Hepatocyte (in vitro differentiated cells): ENCODE measurements around the gene ADGRD1. TPM values are rescaled to one million over a fixed set of nuclear protein-coding genes. Genes with fewer than 3 reads are reported as not detected.

ENCODE experiments used
- DNase-seq: peaks from one replicate; pipeline ENCODE4 v3.0.0-alpha.2; 2016; ENCODE audit warnings: low spot score
- H2AFZ ChIP-seq: fragments of 200-600 bp; sonication (generic); 2 replicates; pipeline ENCODE4 v1.6.0; 2016; ENCODE audit warnings: antibody characterized with exemption, mild to moderate bottlenecking
- H3K27ac ChIP-seq: fragments of 200-600 bp; sonication (generic); 2 replicates; pipeline ENCODE4 v1.5.1; 2016; ENCODE audit warnings: mild to moderate bottlenecking
- H3K27me3 ChIP-seq: fragments of 200-600 bp; sonication (generic); 2 replicates; pipeline ENCODE4 v1.6.1; 2016
- H3K36me3 ChIP-seq: fragments of 200-600 bp; sonication (generic); replicated peaks from 2 replicates; pipeline ENCODE4 v1.5.1; 2016; ENCODE audit warnings: low read depth; ENCODE audit not compliant: insufficient read depth
- H3K4me1 ChIP-seq: fragments of 200-600 bp; sonication (generic); 2 replicates; pipeline ENCODE4 v1.5.1; 2016; ENCODE audit warnings: mild to moderate bottlenecking, moderate library complexity; ENCODE audit not compliant: insufficient read depth
- H3K4me2 ChIP-seq: fragments of 200-600 bp; sonication (generic); 2 replicates; pipeline ENCODE4 v1.6.0; 2016
- H3K4me3 ChIP-seq: fragments of 200-600 bp; sonication (generic); 2 replicates; pipeline ENCODE4 v1.5.1; 2016; ENCODE audit warnings: mild to moderate bottlenecking
- H3K79me2 ChIP-seq: fragments of 200-600 bp; sonication (generic); 2 replicates; pipeline ENCODE4 v1.6.0; 2017; ENCODE audit warnings: mild to moderate bottlenecking
- H3K9me2 ChIP-seq: fragments of 200-600 bp; sonication (generic); replicated peaks from 2 replicates; pipeline ENCODE4 v1.6.0; 2017; ENCODE audit warnings: mild to moderate bottlenecking; ENCODE audit not compliant: insufficient read depth
- H3K9me3 ChIP-seq: fragments of 200-600 bp; sonication (generic); 2 replicates; pipeline ENCODE4 v1.5.1; 2016; ENCODE audit warnings: low read depth, mild to moderate bottlenecking
- H4K20me1 ChIP-seq: fragments of 200-600 bp; sonication (generic); 2 replicates; pipeline ENCODE4 v1.6.0; 2016; ENCODE audit warnings: mild to moderate bottlenecking; ENCODE audit not compliant: insufficient read depth, poor library complexity, severe bottlenecking
- EZH2 ChIP-seq: fragments of 200-600 bp; sonication (generic); IDR thresholded peaks from 2 replicates; pipeline ENCODE4 v1.6.1; 2016; ENCODE audit warnings: antibody characterized with exemption, mild to moderate bottlenecking, borderline replicate concordance
- EZH2phosphoT487 ChIP-seq: fragments of 200-600 bp; sonication (generic); IDR thresholded peaks from one replicate; pipeline ENCODE4 v1.6.1; 2018; ENCODE audit warnings: antibody characterized with exemption, mild to moderate bottlenecking, low read depth, moderate library complexity; ENCODE audit not compliant: unreplicated experiment, severe bottlenecking
- WGBS: methylation state at CpG from one replicate; pipeline ENCODE4 v1.1.6; 2016; ENCODE audit warnings: low lambda C conversion rate; ENCODE audit errors: missing lambda C conversion rate; 5-methylcytosine and 5-hydroxymethylcytosine counted together
- polyA plus RNA-seq: library from polyadenylated mRNA; unstranded; fragments of >200 nt; fragmentation: Nextera tagmentation; extraction: Ambion mirVana; gene quantifications from 2 replicates; pipeline ENCODE4 v1.2.1, GENCODE V29; 2016
- total RNA-seq: library from RNA; depleted of rRNA; stranded (reverse); fragments of >200 nt; gene quantifications from 2 replicates; pipeline ENCODE4 v1.2.3, GENCODE V29; 2014
- TF ChIP-seq, protein P1 (sequence below): fragments of 200-600 bp; sonication (generic); IDR thresholded peaks from 2 replicates; pipeline ENCODE4 v1.5.1; 2016; ENCODE audit warnings: antibody characterized with exemption, mild to moderate bottlenecking; ENCODE audit not compliant: poor library complexity

ADGRD1 gene
- total and polyA plus RNA-seq, 2 experiments from 2014 or later = 18.1 to 18.5 TPM

DNA sequence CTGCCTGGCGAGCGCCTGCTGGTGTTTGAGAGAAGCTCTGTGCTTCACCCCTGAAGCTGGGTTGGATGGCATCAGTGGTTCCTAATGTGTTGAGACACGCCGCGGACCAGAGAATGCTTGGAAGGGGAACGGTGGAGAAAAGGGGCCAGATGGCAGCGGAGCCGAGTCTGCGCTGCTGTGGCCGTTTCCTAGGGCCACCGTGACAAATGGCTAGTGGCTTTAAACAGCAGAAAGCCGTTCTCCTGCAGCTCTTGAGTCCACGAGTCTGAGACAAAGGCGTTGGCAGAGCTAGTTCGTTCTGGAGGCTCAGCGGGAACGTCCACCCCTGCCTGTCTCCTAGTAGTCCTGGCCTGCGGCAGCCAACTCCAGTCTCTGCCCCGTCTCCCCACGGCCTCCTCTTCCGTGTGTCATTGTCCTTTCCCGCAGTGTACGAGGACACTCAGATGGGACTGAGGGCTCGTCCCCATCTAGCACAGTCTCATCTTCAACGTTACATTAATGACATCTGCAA lies 103.6 kb downstream of the ADGRD1 start:
- Histone ChIP-seq H3K36me3 (no peaks in the 10 kb centered on the region), H3K9me2 (no peaks in the 10 kb centered on the region), H3K27me3 (no peaks in the 10 kb centered on the region), H3K4me1 (no peaks in the 10 kb centered on the region), H3K4me2 (no peak overlapping the region), H4K20me1 (no peaks in the 10 kb centered on the region), H2AFZ (no peak overlapping the region), H3K27ac (no peak overlapping the region), H3K4me3 (no peak overlapping the region), H3K79me2 (no peaks in the 10 kb centered on the region), H3K9me3 (no peaks in the 10 kb centered on the region)
- WGBS = 91% methylated on average over 25 of the region's 25 CpGs
- TF ChIP-seq, protein P1, sequence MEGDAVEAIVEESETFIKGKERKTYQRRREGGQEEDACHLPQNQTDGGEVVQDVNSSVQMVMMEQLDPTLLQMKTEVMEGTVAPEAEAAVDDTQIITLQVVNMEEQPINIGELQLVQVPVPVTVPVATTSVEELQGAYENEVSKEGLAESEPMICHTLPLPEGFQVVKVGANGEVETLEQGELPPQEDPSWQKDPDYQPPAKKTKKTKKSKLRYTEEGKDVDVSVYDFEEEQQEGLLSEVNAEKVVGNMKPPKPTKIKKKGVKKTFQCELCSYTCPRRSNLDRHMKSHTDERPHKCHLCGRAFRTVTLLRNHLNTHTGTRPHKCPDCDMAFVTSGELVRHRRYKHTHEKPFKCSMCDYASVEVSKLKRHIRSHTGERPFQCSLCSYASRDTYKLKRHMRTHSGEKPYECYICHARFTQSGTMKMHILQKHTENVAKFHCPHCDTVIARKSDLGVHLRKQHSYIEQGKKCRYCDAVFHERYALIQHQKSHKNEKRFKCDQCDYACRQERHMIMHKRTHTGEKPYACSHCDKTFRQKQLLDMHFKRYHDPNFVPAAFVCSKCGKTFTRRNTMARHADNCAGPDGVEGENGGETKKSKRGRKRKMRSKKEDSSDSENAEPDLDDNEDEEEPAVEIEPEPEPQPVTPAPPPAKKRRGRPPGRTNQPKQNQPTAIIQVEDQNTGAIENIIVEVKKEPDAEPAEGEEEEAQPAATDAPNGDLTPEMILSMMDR = no peak
- TF ChIP-seq EZH2phosphoT487 = no peak
- no peak for TF ChIP-seq EZH2
- no peak for DNase-seq

GRCh38 chr12:131057722-131058515 lies 104.2 kb downstream of the ADGRD1 start:
- Histone ChIP-seq H4K20me1 (no peaks in the 10 kb centered on the region), H3K9me3 (no peaks in the 10 kb centered on the region), H3K79me2 (no peaks in the 10 kb centered on the region), H3K4me2 (no peak overlapping the region), H2AFZ (no peak overlapping the region), H3K4me3 (no peak overlapping the region), H3K36me3 (no peaks in the 10 kb centered on the region), H3K27me3 (no peaks in the 10 kb centered on the region), H3K9me2 (no peaks in the 10 kb centered on the region), H3K4me1 (no peaks in the 10 kb centered on the region), H3K27ac (no peak overlapping the region)
- WGBS = 92% methylated on average over 11 of the region's 11 CpGs
- no peak for DNase-seq
- TF ChIP-seq EZH2 (no peak), EZH2phosphoT487 (no peak)
- TF ChIP-seq, protein P1 = no peak

DNA sequence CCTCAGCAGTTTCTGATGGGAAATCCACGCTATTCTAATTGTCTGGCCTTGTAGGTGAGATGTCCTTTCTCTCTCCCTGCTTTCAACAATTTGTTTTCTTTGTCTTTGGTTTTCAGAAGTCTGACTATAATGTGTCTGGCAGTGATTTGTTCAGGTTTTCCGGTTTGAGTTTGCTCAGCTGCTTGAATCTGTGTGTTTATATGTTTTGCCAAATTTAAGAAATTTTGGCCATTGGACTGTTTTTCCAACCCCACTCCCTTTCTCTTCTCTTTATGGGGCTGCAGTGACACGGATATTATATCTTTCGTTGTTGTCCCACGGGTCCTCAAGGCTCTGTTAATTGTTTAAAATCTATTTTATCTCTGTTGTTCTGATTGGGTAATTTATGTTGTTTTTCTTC lies 105.0 kb downstream of the ADGRD1 start:
- WGBS = 86% methylated on average over 5 of the region's 5 CpGs
- H3K9me3 ChIP-seq = no peaks in the 10 kb centered on the region
- H3K4me3 ChIP-seq = no peak overlapping the region

More for the DNA sequence above, 105.0 kb downstream of the ADGRD1 start:
- no peaks in the 10 kb centered on the region for H3K79me2 ChIP-seq
- H3K9me2 ChIP-seq = no peaks in the 10 kb centered on the region
- H3K4me2 ChIP-seq = no peak overlapping the region
- H3K27me3 ChIP-seq = no peaks in the 10 kb centered on the region
- no peaks in the 10 kb centered on the region for H3K4me1 ChIP-seq
- H3K27ac ChIP-seq = no peak overlapping the region
- TF ChIP-seq EZH2phosphoT487 (no peak), EZH2 (no peak)
- TF ChIP-seq, protein P1 = no peak
- no peaks in the 10 kb centered on the region for H4K20me1 ChIP-seq
- DNase-seq = no peak
- H3K36me3 ChIP-seq = no peaks in the 10 kb centered on the region
- no peak overlapping the region for H2AFZ ChIP-seq
